ENCODE data around the gene AAK1. TPM values are rescaled to one million over a fixed set of nuclear protein-coding genes. Genes with fewer than 3 reads are reported as not detected.

AAK1 gene
- total RNA-seq, 4 donors from 2014 or later = 34.8 to 109 (median 70.2) TPM

- no peak for DNase-seq
- WGBS, 2 donors (ENCODE audit: low coverage in 1 of 2) = 57 to 61% methylated on average over 3 to 4 of the region's 4 CpGs
- intact Hi-C loops (cut with DNase I; ENCODE audit: low total_unique reads) = no loop called here
- H3K27me3 ChIP-seq = no peaks in the 10 kb centered on the region
- in situ Hi-C loops (cut with MboI; ENCODE audit: low pct_ligation_motif_present in 1 of 4, low pct_unique_long_range_greater_than_20kb in 1 of 4, low sequenced_read_pairs in 3 of 4) = no loop called here
- H3K4me3 ChIP-seq = no peak overlapping the region
- no peaks in the 10 kb centered on the region for H3K9me3 ChIP-seq
- peaks cover 0 to 5% (median 0%) of the 10 kb centered on the region in 4 donors for H3K36me3 ChIP-seq
- TF ChIP-seq EP300 (IDR thresholded peaks at IDR 0.05; ENCODE audit: low read depth) (no peak), CTCF (IDR thresholded peaks at IDR 0.05) (no peak), POLR2A (IDR thresholded peaks at IDR 0.05) (no peak), POLR2AphosphoS5 (IDR thresholded peaks at IDR 0.05) (no peak)
- peak overlapping the region in 2 of 4 donors; percentile 7 to 35 for H3K27ac ChIP-seq
- H3K4me1 ChIP-seq = peaks cover 0 to 23% (median 11%) of the 10 kb centered on the region in 4 donors
Observed at GRCh38 chr2:69491864-69492263, 151.7 kb downstream of the AAK1 start.

GRCh38 chr2:69490486-69490885 is 153.1 kb downstream of the AAK1 start:
- Histone ChIP-seq H3K27me3 (no peaks in the 10 kb centered on the region), H3K9me3 (no peaks in the 10 kb centered on the region), H3K36me3 (peaks cover 0 to 7% (median 0%) of the 10 kb centered on the region in 4 donors), H3K4me1 (peaks cover 0 to 23% (median 9%) of the 10 kb centered on the region in 4 donors), H3K27ac (peak overlapping the region in 2 of 4 donors; percentile 10 to 51), H3K4me3 (no peak overlapping the region)
- in situ Hi-C loops (cut with MboI; ENCODE audit: low pct_ligation_motif_present in 1 of 4, low pct_unique_long_range_greater_than_20kb in 1 of 4, low sequenced_read_pairs in 3 of 4) = no loop called here
- no peak for TF ChIP-seq CTCF (IDR thresholded peaks at IDR 0.05)
- TF ChIP-seq POLR2AphosphoS5 (IDR thresholded peaks at IDR 0.05) = no peak
- no peak for TF ChIP-seq EP300 (IDR thresholded peaks at IDR 0.05; ENCODE audit: low read depth)
- no peak for TF ChIP-seq POLR2A (IDR thresholded peaks at IDR 0.05)
- WGBS, 2 donors (ENCODE audit: low coverage in 1 of 2) = 37 to 44% methylated on average over 1 of the region's 1 CpG
- no peak for DNase-seq
- intact Hi-C loops (cut with DNase I; ENCODE audit: low total_unique reads) = no loop called here

GRCh38 chr2:69489793-69490192 is 153.7 kb downstream of the AAK1 start:
- in situ Hi-C loops (cut with MboI; ENCODE audit: low pct_ligation_motif_present in 1 of 4, low pct_unique_long_range_greater_than_20kb in 1 of 4, low sequenced_read_pairs in 3 of 4) = no loop called here
- TF ChIP-seq POLR2A (IDR thresholded peaks at IDR 0.05) (no peak), CTCF (IDR thresholded peaks at IDR 0.05) (no peak), EP300 (IDR thresholded peaks at IDR 0.05; ENCODE audit: low read depth) (no peak), POLR2AphosphoS5 (IDR thresholded peaks at IDR 0.05) (peak in 2 of 3 donors; percentile 42 to 63)
- peaks cover 0 to 7% (median 0%) of the 10 kb centered on the region in 4 donors for H3K36me3 ChIP-seq
- no peaks in the 10 kb centered on the region for H3K9me3 ChIP-seq
- DNase-seq = no peak
- peak overlapping the region in 2 of 4 donors; percentile 10 to 51 for H3K27ac ChIP-seq
- WGBS, 2 donors (ENCODE audit: low coverage in 1 of 2) = 80 to 81% methylated on average over 6 of the region's 6 CpGs
- intact Hi-C loops (cut with DNase I; ENCODE audit: low total_unique reads) = no loop called here
- no peak overlapping the region for H3K4me3 ChIP-seq
- peaks cover 4 to 29% (median 9%) of the 10 kb centered on the region in 4 donors for H3K4me1 ChIP-seq
- no peaks in the 10 kb centered on the region for H3K27me3 ChIP-seq

- WGBS, 2 donors (ENCODE audit: low coverage in 1 of 2) = 52 to 64% methylated on average over 3 of the region's 3 CpGs
- Histone ChIP-seq H3K27ac (peak overlapping the region; percentile 75 to 81 (median 78)), H3K4me1 (peaks cover 4 to 30% (median 15%) of the 10 kb centered on the region in 4 donors), H3K27me3 (no peaks in the 10 kb centered on the region), H3K36me3 (peaks cover 0 to 7% (median 0%) of the 10 kb centered on the region in 4 donors), H3K9me3 (no peaks in the 10 kb centered on the region), H3K4me3 (no peak overlapping the region)
- no peak for TF ChIP-seq POLR2A (IDR thresholded peaks at IDR 0.05)
- TF ChIP-seq POLR2AphosphoS5 (IDR thresholded peaks at IDR 0.05) = peak in 2 of 3 donors; percentile 21 to 34
- no peak for DNase-seq
- in situ Hi-C loops (cut with MboI; ENCODE audit: low pct_ligation_motif_present in 1 of 4, low pct_unique_long_range_greater_than_20kb in 1 of 4, low sequenced_read_pairs in 3 of 4) (no loop called here), intact Hi-C loops (cut with DNase I; ENCODE audit: low total_unique reads) (no loop called here)
Observed at GRCh38 chr2:69483696-69484095, 159.8 kb downstream of the AAK1 start.

- no peak overlapping the region for H3K4me3 ChIP-seq
- intact Hi-C loops (cut with DNase I; ENCODE audit: low total_unique reads) (no loop called here), in situ Hi-C loops (cut with MboI; ENCODE audit: low pct_ligation_motif_present in 1 of 4, low pct_unique_long_range_greater_than_20kb in 1 of 4, low sequenced_read_pairs in 3 of 4) (no loop called here)
- H3K36me3 ChIP-seq = peaks cover 0 to 7% (median 0%) of the 10 kb centered on the region in 4 donors
- DNase-seq = no peak
- H3K9me3 ChIP-seq = no peaks in the 10 kb centered on the region
- WGBS, 2 donors (ENCODE audit: low coverage in 1 of 2) = 37 to 62% methylated on average over 2 to 4 of the region's 4 CpGs
- peaks cover 4 to 37% (median 18%) of the 10 kb centered on the region in 4 donors for H3K4me1 ChIP-seq
- no peaks in the 10 kb centered on the region for H3K27me3 ChIP-seq
- H3K27ac ChIP-seq = peak overlapping the region; percentile 75 to 81 (median 78)
- TF ChIP-seq EP300 (IDR thresholded peaks at IDR 0.05; ENCODE audit: low read depth) = no peak
- TF ChIP-seq CTCF (IDR thresholded peaks at IDR 0.05) = no peak
- no peak for TF ChIP-seq POLR2A (IDR thresholded peaks at IDR 0.05)
- TF ChIP-seq POLR2AphosphoS5 (IDR thresholded peaks at IDR 0.05) = no peak
Observed at GRCh38 chr2:69483024-69483423, 160.5 kb downstream of the AAK1 start.
